Hematopoietic multipotent progenitor cell treated with erythropoietin and hydrocortisone succinate and interleukin-3 and kit ligand, for 17 days (in vitro differentiated cells): ENCODE data around the gene KATNB1.
A peak's percentile ranks its signal among the peaks of the same experiment; 100 is the strongest.
"Not testable (repeated sequence)": the region's sequence is repeated elsewhere in the genome, so short reads cannot be mapped to it uniquely, and the experiment has no call there.

Source experiments
- DNase-seq: peaks from one replicate; pipeline ENCODE4 v3.0.0-alpha.2; 2015; ENCODE audit warnings: low spot score

KATNB1 gene

DNA sequence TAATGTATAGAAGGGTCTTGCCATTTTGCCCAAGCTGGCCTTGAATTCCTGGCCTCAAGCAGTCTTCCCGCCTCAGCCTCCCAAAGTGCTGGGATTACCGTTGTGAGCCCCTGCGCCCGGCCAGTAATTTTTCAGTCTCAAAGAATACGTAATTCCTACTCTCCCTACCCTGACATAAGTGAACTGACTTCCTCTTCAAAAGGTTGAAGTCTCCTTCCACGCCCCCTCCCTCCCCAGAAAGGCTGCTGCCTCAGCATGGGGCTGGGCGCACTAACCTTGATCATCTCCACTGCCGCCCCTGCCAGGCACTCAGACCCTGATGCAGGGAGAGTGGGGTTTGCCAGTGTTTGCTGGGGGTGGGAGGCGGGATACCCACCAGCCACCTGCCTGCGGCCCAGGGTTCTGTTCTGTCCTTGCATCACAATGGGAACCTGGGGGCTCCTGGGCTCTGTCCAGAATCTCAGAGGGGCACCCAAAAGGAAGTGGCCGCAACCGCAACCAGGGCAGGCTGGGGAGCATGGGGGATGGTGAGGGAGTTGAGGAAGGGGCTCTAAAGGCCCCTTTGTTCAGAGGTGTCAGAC is 39.2 kb downstream of the KATNB1 start:
- DNase-seq, result no peak

DNA sequence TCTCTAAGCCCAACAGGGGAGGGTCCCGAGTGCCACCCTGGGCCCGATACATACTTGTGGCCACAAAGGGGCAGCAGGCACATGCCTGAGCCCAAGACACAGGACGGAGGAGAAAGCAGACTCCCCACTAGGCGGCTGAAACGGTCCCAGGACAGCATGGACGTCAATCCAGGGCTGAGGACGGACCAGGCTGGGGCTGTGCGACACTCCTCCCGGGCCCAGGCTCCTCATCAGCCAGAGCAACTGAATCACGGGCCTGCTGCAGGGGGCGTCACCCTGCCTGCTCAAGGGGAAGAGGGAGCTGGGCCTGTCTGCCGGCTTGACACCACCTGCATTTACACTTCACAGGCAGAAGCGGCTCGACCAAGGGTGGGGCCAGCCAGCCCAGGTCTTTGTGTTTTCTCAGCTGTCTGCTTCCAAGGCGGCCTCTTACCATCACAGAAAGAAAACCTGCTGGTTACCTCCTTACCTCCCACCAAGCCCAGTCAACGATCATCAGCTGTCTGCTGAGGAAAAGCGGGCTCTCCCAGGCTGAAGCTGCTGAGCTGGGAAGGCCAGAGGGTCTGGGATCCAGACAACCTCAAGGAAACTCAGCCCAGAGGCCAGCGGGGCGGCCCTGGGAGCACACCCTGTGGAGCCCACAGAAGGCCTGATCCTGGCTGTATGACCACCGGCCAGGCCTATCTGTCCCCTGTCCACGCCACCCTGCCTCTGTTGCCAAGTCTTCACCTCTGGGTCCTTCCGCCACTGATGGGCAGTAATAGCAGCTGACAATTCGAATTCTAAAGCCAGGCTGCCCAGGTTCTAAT is 40.3 kb downstream of the KATNB1 start:
- DNase-seq, result no peak

DNA sequence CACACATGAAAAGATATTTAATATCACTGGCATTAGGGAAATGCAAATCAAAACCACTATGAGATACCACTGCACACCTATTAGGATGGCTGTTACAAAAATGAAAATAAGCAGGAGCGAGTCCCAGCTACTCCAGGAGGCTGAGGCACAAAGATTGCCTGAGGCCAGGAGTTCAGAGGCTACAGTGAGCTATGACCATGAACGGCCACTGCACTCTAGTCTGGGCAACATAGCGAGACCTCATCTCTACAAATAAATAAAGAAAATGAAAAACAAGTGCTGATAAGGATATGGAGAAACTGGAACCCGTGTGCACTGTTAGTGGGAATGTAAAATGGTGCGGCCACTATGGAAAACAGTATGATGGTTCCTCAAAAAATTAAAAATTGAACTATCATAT is 43.1 kb downstream of the KATNB1 start:
- no peak for DNase-seq

DNA sequence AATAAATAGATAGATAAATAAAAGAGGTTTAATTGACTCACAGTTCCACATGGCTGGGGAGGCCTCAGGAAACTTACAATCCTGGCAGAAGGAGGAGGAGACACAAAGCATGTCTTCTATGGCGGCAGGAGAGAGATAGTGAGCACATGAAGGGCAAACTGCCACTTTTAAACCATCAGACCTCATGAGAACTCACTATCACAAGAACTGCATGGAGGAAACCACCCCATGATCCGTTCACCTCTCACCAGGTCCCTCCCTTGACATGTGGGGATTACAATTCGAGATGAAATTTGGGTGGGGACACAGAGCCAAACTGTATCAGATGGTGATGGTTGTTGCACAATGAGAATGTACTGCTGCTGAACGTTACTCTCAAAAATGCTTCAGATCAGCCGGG is 44.3 kb downstream of the KATNB1 start:
- DNase-seq, result not testable (repeated sequence)

DNA sequence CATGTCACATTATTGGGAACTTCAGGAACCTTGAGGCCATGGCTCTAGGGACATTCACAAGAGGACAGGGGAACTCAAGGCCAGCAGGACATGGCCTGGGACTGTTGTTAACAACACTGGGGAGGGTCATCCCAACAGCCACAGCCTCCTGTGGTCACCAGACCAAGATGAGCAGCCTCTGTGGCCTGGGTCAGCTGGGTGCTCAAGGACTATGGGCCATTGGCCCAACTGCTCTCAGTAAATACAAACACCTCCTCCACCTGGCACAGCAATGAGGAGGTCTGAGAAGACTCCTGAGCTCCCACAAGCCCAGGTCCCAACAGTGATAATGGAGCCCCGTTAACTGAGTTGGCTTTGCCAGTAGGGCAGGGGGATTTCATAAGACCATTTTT is 45.8 kb downstream of the KATNB1 start:
- DNase-seq, result no peak

DNA sequence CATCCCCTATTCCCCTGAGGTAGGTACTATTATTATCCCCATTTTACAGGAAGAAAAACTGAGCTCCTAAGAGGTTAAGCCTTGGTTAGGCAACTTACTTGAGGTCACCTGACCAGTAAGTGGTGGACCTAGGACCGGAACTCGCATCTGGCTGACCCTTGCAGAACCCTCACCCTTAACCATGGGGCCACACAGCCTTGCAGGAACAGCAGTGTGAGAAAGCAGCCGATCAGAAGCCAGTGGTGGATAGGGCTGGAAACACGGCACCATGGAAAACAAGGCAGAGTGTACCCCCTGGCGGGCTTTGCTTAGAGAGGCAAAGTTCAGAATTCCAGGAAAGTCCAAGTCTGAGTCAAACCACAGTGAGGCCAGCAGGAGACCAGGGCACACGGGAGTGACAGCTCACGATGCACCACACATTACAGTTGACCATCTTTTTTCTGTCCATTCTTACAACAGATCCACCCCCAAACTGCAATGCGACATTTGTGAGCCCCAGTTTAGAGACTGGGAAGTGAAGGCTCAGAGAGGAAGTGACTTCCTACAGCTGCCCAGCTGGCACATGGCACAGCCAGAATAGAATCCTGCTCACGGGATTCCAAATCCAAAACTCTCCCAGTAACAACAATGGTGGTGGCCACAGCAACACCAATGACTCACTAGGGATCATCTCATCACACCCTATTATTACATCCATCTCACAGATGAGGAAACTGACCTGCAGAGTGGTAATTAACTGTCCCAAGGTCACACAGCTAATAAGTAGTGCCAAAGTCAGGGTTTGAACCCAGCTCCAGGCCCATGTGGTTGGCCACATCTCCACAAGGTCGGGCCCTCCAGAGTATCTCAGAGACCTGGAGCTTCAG is 46.4 kb downstream of the KATNB1 start:
- no peak for DNase-seq

DNA sequence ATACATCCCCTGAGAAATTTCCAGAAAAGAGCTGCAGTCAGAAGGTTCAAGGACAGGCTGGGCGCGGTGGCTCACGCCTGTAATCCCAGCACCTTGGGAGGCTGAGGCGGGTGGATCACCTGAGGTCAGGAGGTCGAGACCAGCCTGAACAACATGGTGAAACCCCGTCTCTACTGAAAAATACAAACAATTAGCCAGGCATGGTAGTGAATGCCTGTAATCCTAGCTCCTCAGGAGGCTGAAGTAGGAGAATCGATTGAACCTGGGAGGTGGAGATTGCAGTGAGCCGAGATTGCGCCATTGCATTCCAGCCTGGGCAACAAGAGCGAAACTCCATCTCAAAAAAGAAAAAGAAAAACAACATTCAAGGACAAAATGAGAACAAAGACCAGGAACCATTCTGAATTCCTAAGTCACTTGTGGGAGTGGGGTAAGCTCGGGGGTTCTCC is 47.1 kb downstream of the KATNB1 start:
- DNase-seq, result not testable (repeated sequence)

DNA sequence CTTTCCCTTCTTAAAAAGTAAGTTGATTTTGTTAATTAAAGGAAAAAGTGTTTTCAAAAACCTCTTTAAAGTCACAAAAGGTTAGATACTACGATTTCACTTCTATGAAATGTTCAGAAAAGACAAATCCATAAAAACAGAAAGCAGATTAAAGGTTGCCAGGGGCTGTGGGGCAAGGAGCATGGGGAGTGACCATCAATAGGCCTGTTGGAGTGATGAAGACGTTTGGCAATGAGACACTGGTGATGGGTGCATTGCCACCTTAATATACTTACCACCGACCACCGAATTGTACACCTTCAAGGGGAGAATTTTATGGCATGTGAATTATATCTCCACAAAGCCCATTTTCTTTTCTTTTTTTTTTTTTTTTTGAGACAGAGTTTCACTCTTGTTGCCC is 47.5 kb downstream of the KATNB1 start:
- DNase-seq, result no peak

DNA sequence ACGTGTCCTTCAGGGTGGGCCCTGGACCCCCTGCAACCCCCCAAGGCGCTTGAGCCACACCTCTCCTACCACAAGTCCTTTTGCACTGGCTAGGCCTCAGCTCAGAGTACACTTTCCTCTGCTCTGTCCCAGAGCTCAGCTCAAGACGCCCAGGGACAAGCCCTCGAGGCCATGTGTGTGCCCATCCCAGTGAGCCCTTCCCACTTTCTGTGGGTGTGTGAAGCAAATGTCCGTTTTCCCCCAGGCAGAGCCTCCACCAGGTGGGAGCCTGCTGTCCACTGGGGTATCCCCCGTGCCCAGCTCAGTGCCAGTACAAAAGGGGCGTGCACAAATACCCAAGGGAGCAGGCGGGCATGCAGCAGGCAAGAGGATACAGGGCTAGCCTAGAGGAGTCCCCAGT is 48.3 kb downstream of the KATNB1 start:
- no peak for DNase-seq

DNA sequence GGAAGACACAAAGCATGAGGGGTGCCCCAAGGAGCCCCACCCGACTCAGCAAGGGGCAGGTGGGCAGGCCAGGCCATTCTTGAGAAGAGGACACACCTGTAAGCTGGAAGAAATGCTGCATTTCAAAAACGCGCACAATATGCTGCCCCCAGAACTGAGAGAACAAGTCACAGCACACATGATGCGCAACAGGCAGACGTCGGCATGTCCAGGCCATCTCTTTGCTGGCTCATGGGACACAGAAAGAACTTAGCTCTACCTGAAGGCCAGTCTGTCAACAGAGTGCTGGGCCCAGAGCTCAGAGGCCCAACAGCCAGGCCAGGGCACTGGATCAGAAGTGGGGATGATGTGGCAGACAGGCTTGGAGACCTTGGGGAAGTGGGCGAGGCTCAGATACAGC is 48.8 kb downstream of the KATNB1 start:
- DNase-seq, result no peak

DNA sequence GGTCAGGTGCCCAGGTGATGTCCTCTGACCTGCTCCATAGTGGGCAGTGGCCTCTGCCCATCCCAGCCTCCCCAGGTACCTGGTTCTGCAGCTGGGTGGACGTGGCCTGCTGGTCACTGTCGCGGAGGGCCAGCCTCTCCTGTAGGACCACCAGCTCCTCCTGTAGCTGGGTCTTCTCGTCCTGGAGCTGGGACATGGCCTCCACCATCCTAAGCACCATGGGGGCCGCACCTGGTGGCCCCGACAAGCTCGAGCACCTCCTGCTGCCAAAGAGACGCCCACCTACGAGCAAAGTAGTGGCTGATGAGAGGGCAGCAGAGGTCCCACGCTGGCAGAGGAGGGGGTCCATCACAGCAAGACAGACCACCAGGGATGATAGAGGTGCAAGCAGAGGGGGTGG is 49.8 kb downstream of the KATNB1 start:
- no peak for DNase-seq

DNA sequence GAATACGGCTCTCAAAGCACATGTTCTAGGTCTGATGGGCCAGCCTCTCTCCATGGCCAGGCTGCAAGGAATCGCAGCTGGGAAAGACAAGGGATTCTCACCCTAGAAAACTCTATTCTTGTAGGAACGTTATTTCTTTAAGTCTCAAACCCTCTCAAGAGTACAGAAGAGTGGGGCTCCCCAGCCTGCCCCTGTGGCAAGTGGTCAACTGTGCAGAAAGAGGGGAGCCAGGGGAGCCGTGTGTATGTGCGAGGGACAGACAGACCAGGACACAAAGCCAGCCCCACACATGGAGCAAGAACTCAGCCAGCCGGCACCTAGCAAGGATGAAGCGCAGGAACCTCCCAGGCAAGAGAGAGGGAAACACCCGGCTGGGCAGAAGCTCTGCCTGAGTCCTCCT is 50.4 kb downstream of the KATNB1 start:
- DNase-seq, result no peak

DNA sequence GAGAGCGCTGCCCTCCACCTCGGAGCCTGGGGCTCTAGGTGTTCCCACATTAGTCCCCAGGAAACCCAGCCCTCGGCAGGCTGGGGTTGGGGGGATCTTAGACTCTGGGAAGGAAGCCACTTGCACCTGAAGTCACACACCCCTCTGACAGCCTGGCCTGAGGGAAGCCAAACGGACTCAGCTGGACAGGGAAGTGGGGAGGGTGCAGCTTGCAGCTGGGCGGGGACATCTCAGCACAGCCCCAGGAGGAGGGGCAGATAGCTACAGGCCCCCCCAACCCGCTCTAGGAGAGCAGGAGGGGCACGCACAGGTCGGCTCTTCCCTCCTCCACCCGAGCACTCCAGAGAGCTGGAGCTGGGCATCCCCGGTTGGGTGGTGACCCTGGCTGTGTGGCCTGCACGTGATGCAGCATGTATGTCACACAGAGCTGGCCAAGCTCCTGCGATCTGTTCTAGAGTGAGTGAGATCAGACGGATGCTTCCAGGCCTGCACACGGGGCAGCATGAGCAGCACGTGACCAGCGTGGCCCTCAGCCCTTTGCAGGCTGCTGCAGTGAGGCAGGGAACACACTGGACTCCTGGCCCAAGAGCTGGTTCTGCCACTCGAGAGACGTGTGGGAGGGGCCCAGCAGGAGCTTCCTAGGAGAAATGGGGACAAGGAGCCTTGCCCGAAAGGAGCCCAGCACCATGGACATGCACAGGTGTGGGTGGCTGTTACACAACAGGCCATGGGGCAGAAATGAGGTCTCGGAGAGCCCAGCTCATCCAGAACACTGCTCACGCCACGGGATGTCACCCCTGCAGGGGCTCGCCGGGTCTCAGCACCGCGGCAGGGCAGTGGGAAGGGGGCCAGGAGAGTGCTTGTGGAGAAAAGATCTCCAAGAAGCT is 51.3 kb downstream of the KATNB1 start:
- DNase-seq, result no peak

DNA sequence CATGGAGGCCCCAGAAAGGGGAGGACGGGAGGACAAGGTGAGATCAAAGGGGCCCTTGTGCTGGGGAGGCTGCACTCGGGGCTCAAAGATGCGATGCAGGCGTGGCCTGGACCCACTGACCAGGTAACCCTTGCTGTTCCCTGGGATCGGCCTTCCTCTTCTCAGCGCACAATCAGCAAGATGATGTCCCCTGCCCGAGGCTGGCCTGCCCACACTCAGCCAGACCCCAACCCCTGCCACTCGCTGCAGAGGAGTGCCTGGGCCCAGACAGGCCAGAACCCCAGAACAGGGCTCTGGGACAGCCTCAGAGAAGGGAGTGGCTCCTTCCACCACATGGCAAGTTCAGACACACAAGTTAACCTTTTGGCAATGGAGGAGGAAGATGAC is 51.9 kb downstream of the KATNB1 start:
- DNase-seq, result no peak

DNA sequence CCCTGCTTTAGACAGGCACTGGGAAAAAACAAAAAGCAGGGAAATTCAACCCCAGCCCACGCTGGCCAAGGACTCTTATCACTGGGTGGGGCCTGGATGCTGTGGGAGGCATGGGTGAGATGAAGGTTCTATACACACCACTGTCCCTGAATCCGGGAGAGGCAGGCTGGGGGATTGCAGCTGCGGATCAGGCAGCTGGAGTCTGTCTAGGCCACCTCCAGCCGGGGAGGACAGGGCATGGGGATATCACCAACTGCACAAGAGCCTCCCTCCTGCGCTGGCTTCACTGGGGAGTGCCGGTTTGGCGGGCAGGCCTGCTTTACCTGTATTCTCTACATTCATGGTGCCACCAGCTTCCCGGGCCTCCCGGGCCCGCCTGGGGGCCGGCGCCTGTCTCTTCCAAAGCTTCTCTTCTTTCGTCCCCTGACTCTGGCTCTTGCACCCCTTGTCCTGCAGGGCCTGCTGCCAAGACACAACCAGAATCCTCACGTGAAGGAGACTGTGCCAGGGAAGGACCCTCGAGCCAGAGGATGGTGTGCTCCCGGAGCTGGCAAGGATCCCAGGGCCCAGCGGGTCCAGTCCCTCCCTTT is 52.8 kb downstream of the KATNB1 start:
- no peak for DNase-seq

DNA sequence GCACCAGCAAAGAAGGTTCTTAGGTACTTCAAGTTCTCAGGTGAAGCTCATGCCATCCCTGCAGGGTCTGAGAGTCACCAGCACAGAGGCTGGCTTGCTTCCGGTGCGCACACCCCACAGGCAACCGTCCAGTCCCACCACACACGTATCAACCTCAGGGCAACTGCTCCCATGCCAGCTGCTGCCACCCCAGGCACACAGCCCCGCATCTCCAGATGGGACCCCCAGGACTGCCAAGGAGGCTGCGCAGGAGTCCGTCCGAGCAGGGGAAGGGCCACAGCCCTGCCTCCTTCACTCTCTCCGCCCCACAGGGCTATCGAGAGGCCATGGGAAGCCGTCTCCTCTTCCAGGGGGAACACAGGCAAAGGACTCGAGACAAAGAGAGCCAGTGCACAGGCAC is 53.4 kb downstream of the KATNB1 start:
- DNase-seq, result no peak

DNA sequence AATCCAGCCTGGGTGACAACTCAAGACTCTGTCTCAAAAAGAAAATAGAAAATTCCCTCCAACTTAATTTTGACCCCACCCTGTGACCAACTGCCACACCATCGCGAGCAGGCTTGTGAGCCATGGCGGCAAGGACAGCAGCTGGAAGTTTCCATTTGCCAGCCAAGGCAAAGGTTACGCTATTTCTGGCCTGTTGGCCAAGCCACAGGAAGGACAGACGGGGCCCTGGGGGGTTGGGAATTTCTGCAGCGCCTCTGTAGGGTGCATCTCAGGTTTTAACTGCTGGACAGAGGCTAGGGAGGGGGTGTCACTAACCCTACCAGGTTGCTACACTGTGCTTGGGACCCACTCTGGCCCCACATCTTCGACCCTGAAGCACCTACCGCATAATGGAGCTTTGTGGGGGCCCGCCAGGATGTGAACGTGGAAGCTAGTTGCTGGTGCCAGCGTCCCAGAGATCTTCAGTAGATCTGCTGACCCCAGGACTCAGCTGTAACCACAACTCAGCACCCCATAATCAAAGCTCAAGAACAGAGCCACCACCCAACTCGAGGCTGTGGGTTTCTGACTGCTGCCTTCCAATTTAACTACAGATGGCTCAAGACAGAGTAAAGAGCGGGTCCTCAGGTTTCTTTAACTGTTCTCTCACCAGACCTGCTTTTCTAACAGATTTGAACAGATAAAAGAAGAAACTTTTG is 55.8 kb downstream of the KATNB1 start:
- no peak for DNase-seq

DNA sequence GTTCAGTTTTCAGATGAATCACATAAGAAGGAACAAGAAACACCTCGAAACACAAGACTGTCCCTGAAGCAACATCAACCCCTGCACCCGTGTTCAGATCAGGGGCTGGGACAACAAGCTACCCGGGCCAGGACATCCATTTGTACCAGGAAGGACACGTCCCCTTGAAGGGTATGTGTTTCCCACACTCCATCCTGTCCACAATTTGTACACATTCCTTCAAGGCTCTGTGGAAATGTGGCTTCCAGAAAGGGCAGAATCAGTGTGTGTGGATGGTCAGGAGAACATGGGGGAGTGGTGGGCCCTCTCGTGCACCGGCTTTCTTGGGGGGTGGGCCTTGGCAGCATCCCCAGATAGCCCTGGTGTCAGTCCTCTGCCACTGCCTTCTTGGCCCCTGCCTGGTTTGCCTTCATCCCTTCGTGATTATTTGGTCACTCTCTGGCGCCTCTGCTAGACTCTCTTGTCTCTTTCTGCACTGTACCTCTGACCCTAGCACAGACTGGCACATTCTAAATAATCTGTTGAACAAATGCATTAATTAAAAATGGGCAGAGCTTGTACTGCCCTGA is 56.4 kb downstream of the KATNB1 start:
- no peak for DNase-seq

DNA sequence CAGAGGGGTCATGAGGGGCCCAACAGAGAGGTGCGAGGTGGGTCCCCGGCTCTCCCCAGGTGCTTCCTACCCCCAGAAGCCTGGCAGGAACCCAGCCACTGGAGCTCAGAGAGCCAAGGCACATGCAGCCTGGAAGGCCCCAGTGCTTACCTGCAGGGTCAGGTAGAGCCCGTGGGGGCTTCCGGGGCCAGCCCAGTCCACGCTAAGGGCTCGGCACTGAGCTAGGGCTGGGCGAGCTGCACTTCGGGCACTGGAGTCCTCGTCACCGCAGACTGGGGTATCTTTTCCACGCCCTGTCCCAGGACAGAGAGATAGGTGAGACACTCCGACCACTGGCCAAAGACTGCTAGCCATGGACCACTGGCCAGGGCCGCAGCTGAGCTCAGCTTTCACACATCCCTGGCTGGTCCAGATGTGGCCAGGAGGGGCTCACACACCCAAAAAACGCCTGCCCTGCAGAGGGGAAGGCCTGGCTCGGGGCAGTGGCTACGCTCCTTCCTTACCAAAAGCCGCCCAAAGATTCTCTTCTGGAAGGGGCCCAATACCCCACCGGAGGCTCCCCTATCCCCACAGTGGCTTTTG is 59.4 kb downstream of the KATNB1 start:
- DNase-seq, result no peak

DNA sequence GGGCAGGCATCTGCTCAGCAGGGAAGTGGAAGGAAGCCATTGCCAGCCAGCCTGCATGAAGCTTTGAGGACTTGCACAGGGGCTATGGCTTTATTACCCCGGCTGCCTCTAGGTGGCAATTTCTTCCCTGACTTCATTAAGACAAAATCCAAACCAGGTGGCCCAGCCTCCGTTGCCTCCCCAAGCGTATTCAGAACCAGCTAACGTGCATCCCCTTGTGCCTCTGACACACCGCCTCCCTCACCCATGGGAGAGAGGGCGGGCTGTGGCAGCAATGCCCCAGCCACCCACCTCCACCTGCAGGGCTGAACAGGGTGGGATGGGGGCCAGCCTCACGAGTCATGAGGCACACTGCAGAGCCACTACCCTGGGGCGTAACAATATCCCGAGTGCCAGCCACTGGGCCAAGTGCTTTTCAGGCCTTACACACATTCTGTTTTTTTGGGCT is 59.9 kb downstream of the KATNB1 start:
- DNase-seq, result peak; percentile 43
